IMR-90 (cell line): ENCODE measurements around the gene KRT7. TPM values are rescaled to one million over a fixed set of nuclear protein-coding genes. Genes with fewer than 3 reads are reported as not detected.

Source experiments
- ATAC-seq: fragments of 200-7000 bp; cut with Tn5 transposase; 2 replicates; pipeline ENCODE4 v1.9.1; 2020; ENCODE audit warnings: low read depth, mild to moderate bottlenecking, moderate library complexity
- BruUV-seq: library from RNA; stranded (reverse); fragments of 400-500 nt; replicated peaks from 2 replicates; lab custom pipeline; 2021; lab: Mats Ljungman, UMichigan
- CTCF ChIA-PET: fragments of 300-600 bp; formaldehyde crosslinking; extraction: SDS; loops from one replicate; lab custom pipeline; 2021; ENCODE audit warnings: antibody characterized with exemption; lab: Yijun Ruan, JAX
- POLR2A ChIA-PET: fragments of 300-600 bp; sonication (Branson Sonifier 250); formaldehyde crosslinking; loops from one replicate; lab custom pipeline; 2022; ENCODE audit warnings: antibody characterized with exemption; ENCODE audit not compliant: unreplicated experiment; lab: Charles Lee
- DNase-seq: peaks from one replicate; pipeline ENCODE4 v3.0.0; 2013
- H2AFZ ChIP-seq: replicated peaks from 2 replicates; pipeline ENCODE3; 2013; ENCODE audit warnings: low read length, mild to moderate bottlenecking; ENCODE audit not compliant: poor library complexity
- H2AK5ac ChIP-seq: 2 replicates; pipeline ENCODE4 v1.6.1; 2013; ENCODE audit warnings: low read depth, low read length, inconsistent platforms
- H2AK9ac ChIP-seq: replicated peaks from 2 replicates; pipeline ENCODE3; 2013; ENCODE audit warnings: mild to moderate bottlenecking, low read depth, low read length, moderate library complexity; ENCODE audit not compliant: poor library complexity
- H2BK120ac ChIP-seq: 2 replicates; pipeline ENCODE4 v1.6.1; 2013; ENCODE audit warnings: low read depth, low read length, inconsistent platforms
- H2BK15ac ChIP-seq: 3 replicates; pipeline ENCODE4 v1.6.1; 2013; ENCODE audit warnings: low read depth, low read length, inconsistent platforms
- H2BK20ac ChIP-seq: 2 replicates; pipeline ENCODE4 v1.6.1; 2013; ENCODE audit warnings: low read depth, mild to moderate bottlenecking, inconsistent platforms, low read length, moderate library complexity
- H2BK5ac ChIP-seq: 2 replicates; pipeline ENCODE4 v1.6.1; 2013; ENCODE audit warnings: mild to moderate bottlenecking, low read depth, low read length, inconsistent platforms; ENCODE audit not compliant: poor library complexity, severe bottlenecking
- H3K14ac ChIP-seq: replicated peaks from 2 replicates; pipeline ENCODE4 v1.6.1; 2013; ENCODE audit warnings: low read depth, low read length, inconsistent platforms
- H3K18ac ChIP-seq: 2 replicates; pipeline ENCODE4 v1.6.1; 2013; ENCODE audit warnings: low read depth, low read length, control low read depth
- H3K23ac ChIP-seq: 2 replicates; pipeline ENCODE4 v1.6.1; 2013; ENCODE audit warnings: low read depth, low read length, inconsistent platforms
- H3K27ac ChIP-seq: 2 replicates; pipeline ENCODE4 v1.5.1; 2013; ENCODE audit warnings: mild to moderate bottlenecking, control low read depth, low read length; ENCODE audit not compliant: insufficient read depth
- H3K27me3 ChIP-seq: 2 replicates; pipeline ENCODE4 v1.6.1; 2013; ENCODE audit warnings: low read length; ENCODE audit not compliant: control insufficient read depth, insufficient read depth
- H3K36me3 ChIP-seq: 2 replicates; pipeline ENCODE4 v1.6.1; 2013; ENCODE audit warnings: low read length, mixed read lengths; ENCODE audit not compliant: control insufficient read depth, insufficient read depth
- H3K4ac ChIP-seq: 2 replicates; pipeline ENCODE4 v1.6.1; 2013; ENCODE audit warnings: low read depth, low read length, inconsistent platforms
- H3K4me1 ChIP-seq: 2 replicates; pipeline ENCODE4 v1.6.1; 2013; ENCODE audit warnings: low read length, mixed read lengths; ENCODE audit not compliant: control insufficient read depth, insufficient read depth
- H3K4me2 ChIP-seq: 2 replicates; pipeline ENCODE4 v1.6.1; 2013; ENCODE audit warnings: low read depth, mild to moderate bottlenecking, control low read depth, low read length, moderate library complexity
- H3K4me3 ChIP-seq: 2 replicates; pipeline ENCODE4 v1.5.1; 2013; ENCODE audit warnings: low read depth, mild to moderate bottlenecking, control low read depth, low read length, moderate library complexity; ENCODE audit not compliant: insufficient read depth
- H3K56ac ChIP-seq: 2 replicates; pipeline ENCODE4 v1.6.1; 2013; ENCODE audit warnings: low read length, inconsistent platforms; ENCODE audit not compliant: insufficient read depth; ENCODE audit errors: extremely low read depth
- H3K79me1 ChIP-seq, 2 experiments: 2 replicates each; pipeline ENCODE4 v1.6.1; 2013; ENCODE audit warnings: low read length in 2 of 2, inconsistent platforms in 1 of 2, low read depth in 1 of 2
- H3K9ac ChIP-seq: 2 replicates; pipeline ENCODE4 v1.6.1; 2013; ENCODE audit warnings: low read depth, low read length, control low read depth
- H3K9me1 ChIP-seq: 2 replicates; pipeline ENCODE4 v1.6.1; 2013; ENCODE audit warnings: low read length, inconsistent platforms; ENCODE audit not compliant: insufficient read depth
- H3K9me3 ChIP-seq: 2 replicates; pipeline ENCODE4 v1.6.1; 2013; ENCODE audit warnings: low read length; ENCODE audit not compliant: control insufficient read depth, insufficient read depth
- H4K20me1 ChIP-seq: 2 replicates; pipeline ENCODE4 v1.6.1; 2013; ENCODE audit warnings: low read length, inconsistent platforms; ENCODE audit not compliant: insufficient read depth
- H4K5ac ChIP-seq: 2 replicates; pipeline ENCODE4 v1.6.1; 2013; ENCODE audit warnings: mild to moderate bottlenecking, low read depth, low read length, control low read depth
- H4K8ac ChIP-seq, 2 experiments: 2 replicates each; pipeline ENCODE4 v1.6.1; 2013; ENCODE audit warnings: low read depth in 2 of 2, low read length in 2 of 2, control low read depth in 1 of 2, inconsistent platforms in 1 of 2
- H4K91ac ChIP-seq: 2 replicates; pipeline ENCODE4 v1.6.1; 2013; ENCODE audit warnings: low read depth, low read length, inconsistent platforms; ENCODE audit not compliant: insufficient read depth
- CHD1 ChIP-seq: IDR thresholded peaks from 2 replicates; pipeline ENCODE4 v1.6.1; 2012; ENCODE audit warnings: low read depth, low read length, improper control_type of control experiment
- MAFK ChIP-seq: IDR thresholded peaks from 2 replicates; pipeline ENCODE4 v1.6.1; 2012; ENCODE audit warnings: low read depth, low read length, improper control_type of control experiment
- MAZ ChIP-seq: IDR thresholded peaks from 2 replicates; pipeline ENCODE4 v1.6.1; 2012; ENCODE audit warnings: low read depth, mild to moderate bottlenecking, low read length, improper control_type of control experiment, moderate library complexity, borderline replicate concordance
- POLR2A ChIP-seq: IDR thresholded peaks from 2 replicates; pipeline ENCODE4 v1.6.1; 2012; ENCODE audit warnings: mild to moderate bottlenecking, low read depth, low read length
- RCOR1 ChIP-seq: IDR thresholded peaks from 2 replicates; pipeline ENCODE4 v1.6.1; 2012; ENCODE audit warnings: mild to moderate bottlenecking, low read length, improper control_type of control experiment; ENCODE audit not compliant: insufficient replicate concordance
- RFX5 ChIP-seq: IDR thresholded peaks from 2 replicates; pipeline ENCODE4 v1.8.0; 2012; ENCODE audit warnings: low read depth, mild to moderate bottlenecking, low read length, moderate library complexity
- WGBS, 2 experiments: methylation state at CpG; one replicate each; pipeline versions ENCODE4 v1.1.5 to v1.1.7; 2013; ENCODE audit warnings: missing lambda C conversion rate in 2 of 2; ENCODE audit not compliant: insufficient read length in 1 of 2; ENCODE audit errors: extremely low coverage in 2 of 2; 5-methylcytosine and 5-hydroxymethylcytosine counted together
- dilution Hi-C: fragments of 300-500 bp; cut with HindIII; formaldehyde crosslinking; loops from one replicate; pipeline ENCODE4 v1.14.3; 2018; ENCODE audit warnings: low sequenced_read_pairs; ENCODE audit not compliant: unreplicated experiment
- in situ Hi-C: fragments of 300-500 bp; cut with MboI; formaldehyde crosslinking; loops from 3 replicates; pipeline ENCODE4 v1.14.3; 2019; ENCODE audit warnings: low sequenced_read_pairs, inconsistent platforms, mixed read lengths
- intact Hi-C: fragments of 100-400 bp; cut with micrococcal nuclease; formaldehyde crosslinking; loops from 2 replicates; pipeline ENCODE4 v1.10.0; 2022
- polyA plus RNA-seq, 3 experiments: library from polyadenylated mRNA; depleted of rRNA; stranded (reverse); fragments of >200 nt; gene quantifications; 2 replicates each; pipeline ENCODE4 v1.2.3, GENCODE V29; 2012; ENCODE audit warnings: low replicate concordance in 1 of 3
- total RNA-seq: library from RNA; depleted of rRNA; stranded (reverse); fragments of >200 nt; gene quantifications from 2 replicates; pipeline ENCODE4 v1.2.3, GENCODE V29; 2012

KRT7 gene
- total and polyA plus RNA-seq, 2 of the 4 experiments (the other 2 are of a cell fraction): 0.54 to 1.7 TPM

DNA sequence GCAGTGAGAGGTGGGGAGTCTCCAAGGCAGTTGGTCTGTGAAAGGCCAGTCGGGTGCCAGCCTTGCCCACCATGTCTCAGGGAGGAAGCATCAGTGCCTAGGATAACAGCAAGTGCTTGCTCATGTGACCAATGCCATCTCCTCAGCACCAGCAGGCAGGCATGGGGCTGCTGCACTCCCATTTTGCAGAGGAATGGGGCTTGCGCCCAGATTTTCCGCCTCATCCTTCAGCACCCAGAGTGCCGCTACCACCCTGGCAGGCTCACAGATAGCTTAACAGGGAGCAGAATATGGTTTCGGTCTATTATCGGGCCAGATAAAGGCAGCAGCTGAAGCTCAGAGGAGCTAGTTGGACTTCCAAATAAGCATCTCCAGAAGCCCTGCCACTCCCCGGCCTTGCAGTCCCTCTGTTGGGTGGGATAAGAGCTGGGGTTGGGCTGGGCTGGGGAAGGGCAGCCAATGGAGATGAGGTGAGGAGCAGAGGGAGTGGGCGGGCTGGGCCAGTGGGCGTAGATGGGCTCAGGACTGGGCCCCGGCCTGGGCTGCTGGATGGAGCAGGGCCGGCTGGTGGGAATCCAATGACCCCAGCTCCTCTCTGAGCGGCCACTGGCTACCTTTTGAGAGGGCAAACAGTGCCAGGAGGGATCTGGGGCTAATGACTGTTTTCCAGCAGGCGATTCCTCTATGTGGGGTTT lies 32.8 kb upstream of the KRT7 start (continued):
- TF ChIP-seq RFX5: no peak

DNA sequence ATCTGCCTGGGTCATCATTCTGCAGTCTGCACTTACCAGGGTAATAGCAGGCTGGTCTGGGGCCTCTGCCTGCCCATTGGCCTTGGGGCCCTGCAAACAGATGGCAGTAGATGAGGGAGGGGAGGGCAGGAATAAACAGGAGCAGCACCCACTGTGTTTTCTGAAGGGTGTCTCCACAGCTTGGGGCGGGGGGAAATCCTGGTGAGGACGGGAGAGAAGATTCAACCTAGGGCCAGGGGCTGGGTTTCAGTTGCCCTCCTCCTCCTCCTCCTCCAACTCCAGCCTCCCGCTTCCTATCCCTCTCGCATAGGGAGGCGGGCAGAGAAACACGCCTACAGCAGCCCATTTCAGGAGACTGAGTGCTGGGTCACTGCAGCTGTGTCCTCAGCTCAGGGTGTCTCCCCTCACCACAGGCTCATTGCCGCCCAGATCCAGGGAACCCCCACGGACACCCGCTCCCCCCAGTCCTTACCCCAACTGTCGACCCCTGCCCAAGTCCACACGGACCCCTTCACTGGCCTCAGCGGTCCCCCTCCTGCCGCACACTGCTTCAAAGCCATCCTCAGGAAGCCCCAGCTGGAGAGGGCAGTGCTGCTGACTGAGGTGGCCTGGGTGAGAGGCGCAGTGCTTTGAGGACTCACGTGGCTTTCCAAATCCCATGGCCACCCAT lies 32.1 kb upstream of the KRT7 start:
- H3K27me3 ChIP-seq: no peaks in the 10 kb centered on the region
- peak overlapping the region; percentile 85 for H3K14ac ChIP-seq
- H3K4me2 ChIP-seq: no peak overlapping the region
- no peak for ATAC-seq
- peak overlapping the region; percentile 92; the same call in 2 of the 3 replicates for H2BK15ac ChIP-seq
- H4K8ac ChIP-seq: peak overlapping the region in 1 of 2 experiments; percentile 44; a peak in 1 of 4 replicates
- no peak overlapping the region for H3K56ac ChIP-seq
- H3K9ac ChIP-seq: no peak overlapping the region
- BruUV-seq: no TSS peak
- H3K4ac ChIP-seq: peak overlapping the region; percentile 98
- H2AK5ac ChIP-seq: peak overlapping the region; percentile 80
- WGBS, 2 experiments: 92% methylated on average over 4 of the region's 15 CpGs; no CpG with 5 or more reads in 1 of the 2 experiments
- peaks cover 20% of the 10 kb centered on the region for H3K9me1 ChIP-seq
- no peak overlapping the region for H3K23ac ChIP-seq
- H3K27ac ChIP-seq: no peak overlapping the region
- dilution Hi-C loops (no loop called here), in situ Hi-C loops (no loop called here), intact Hi-C loops (no loop called here)
- H2BK5ac ChIP-seq: no peak overlapping the region
- H3K9me3 ChIP-seq: no peaks in the 10 kb centered on the region
- H4K91ac ChIP-seq: peak overlapping the region; percentile 83; the same call in 1 of the 2 replicates
- no peak overlapping the region for H3K4me3 ChIP-seq
- no peak for DNase-seq
- H2BK120ac ChIP-seq: peak overlapping the region; percentile 84
- H2AFZ ChIP-seq: peak overlapping the region; percentile 59
- no peak for TF ChIP-seq POLR2A
- no peak for TF ChIP-seq RCOR1
- TF ChIP-seq CHD1: no peak
- no peak for TF ChIP-seq MAZ
- no peak for TF ChIP-seq RFX5
- TF ChIP-seq MAFK: no peak
- H3K18ac ChIP-seq: no peak overlapping the region
- H2BK20ac ChIP-seq: peak overlapping the region; percentile 73; the same call in 1 of the 2 replicates
- no peaks in the 10 kb centered on the region for H4K20me1 ChIP-seq
- peaks cover 0 to 4% of the 10 kb centered on the region in 2 experiments; a peak in 1 of 4 replicates for H3K79me1 ChIP-seq
- no peaks in the 10 kb centered on the region for H3K36me3 ChIP-seq
- ChIA-PET POLR2A (no interaction called here), CTCF (no interaction called here)
- H2AK9ac ChIP-seq: peak overlapping the region; percentile 42
- H3K4me1 ChIP-seq: peaks cover 28% of the 10 kb centered on the region
- no peak overlapping the region; the same call in 1 of the 2 replicates for H4K5ac ChIP-seq
